Dermis microvascular lymphatic vessel endothelial cell (primary cell): ENCODE measurements around the gene SKIC3. TPM values are rescaled to one million over a fixed set of nuclear protein-coding genes. Genes with fewer than 3 reads are reported as not detected.

Experiments
- DNase-seq, 2 donors: peaks; one replicate each; pipeline versions ENCODE4 v3.0.0 to v3.0.0-alpha.2; 2010; ENCODE audit warnings: low read depth in 2 of 2
- total RNA-seq: library from RNA; depleted of rRNA; stranded (reverse); fragments of >200 nt; gene quantifications from 2 replicates; pipeline ENCODE4 v1.2.1, GENCODE V29; 2014

The SKIC3 gene
- 75.9 and 78.1 TPM in 2 replicates for total RNA-seq

DNA sequence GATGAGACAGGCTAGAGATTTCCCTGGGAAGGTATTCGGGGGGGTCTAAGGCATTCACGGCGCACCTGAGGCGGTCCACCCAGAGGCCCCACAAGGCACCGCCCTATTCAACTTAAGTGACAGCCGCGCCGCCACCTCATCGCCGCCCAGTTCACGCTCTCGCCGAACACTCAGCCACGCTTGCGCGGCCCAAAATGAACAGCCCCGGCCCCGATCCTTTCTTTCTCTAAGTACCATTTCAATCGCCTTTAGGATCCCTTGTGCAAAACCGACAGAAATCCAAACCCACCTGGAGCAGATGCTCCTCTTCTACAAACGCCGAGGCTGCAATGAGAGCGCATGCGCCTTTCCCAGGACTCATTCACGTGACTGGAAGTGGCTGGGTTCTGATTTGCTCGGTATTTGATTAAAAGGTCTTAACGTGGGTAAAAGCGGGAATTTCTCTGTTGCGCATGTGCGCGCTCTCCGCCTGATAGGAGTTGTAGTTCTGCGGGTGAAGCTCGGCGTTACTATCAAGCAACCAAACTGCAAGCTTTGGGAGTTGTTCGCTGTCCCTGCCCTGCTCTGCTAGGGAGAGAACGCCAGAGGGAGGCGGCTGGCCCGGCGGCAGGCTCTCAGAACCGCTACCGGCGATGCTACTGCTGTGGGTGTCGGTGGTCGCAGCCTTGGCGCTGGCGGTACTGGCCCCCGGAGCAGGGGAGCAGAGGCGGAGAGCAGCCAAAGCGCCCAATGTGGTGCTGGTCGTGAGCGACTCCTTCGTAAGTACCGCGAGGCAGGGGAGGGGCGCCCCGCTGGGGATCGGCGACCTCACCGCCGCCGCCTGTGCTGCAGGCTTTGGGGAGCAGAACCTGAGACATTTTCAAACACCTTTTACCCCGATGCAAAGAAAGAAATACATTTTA is at the start of gene SKIC3, which contains the start of gene ARSK:
Gene SKIC3, minus strand, starts transcription at position 331 of the 902 bp plus-strand sequence. CDS start 7,827 bp downstream, outside the sequence.
Gene ARSK, plus strand, starts transcription at position 455 of the 902 bp plus-strand sequence. Its CDS starts 178 bp downstream, at position 633.
- DNase-seq: peak; percentile 99

DNA sequence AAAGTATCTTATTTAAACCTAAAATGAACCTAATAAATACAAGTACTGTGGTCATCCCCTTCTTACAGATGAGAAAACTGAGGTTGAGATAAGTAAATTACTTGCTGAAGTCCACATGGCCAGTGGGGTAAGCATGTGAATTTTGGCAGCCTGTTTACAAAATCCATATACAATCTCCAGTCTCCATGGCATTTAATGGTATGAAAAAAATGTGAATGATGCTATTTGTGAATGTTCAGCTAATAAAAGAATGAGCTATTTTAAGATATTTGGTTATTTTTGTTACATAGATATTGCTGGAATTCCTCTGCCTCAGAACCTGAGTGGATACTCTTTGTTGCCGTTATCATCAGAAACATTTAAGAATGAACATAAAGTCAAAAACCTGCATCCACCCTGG is 45.8 kb upstream of the SKIC3 start:
- DNase-seq: no peak

DNA sequence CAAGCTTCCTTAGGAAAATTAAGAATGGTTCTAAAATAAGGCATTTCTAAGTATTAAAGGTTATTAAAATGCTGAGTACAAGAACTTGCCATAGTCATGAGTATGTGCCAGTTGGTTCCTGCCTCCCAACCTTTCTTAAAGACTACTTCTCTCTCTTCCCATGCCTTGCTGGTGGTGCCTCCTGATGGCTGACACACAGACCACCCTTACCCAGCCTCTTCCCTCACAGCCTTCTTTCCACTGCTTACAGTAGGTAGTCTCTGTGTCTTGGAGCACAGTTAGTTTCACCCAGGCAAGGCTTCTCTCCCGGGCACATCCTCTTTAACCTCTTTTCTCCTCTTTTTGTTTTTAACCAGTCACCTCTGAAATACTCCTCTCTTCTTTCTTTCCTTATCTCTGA is 44.5 kb upstream of the SKIC3 start:
- no peak for DNase-seq

DNA sequence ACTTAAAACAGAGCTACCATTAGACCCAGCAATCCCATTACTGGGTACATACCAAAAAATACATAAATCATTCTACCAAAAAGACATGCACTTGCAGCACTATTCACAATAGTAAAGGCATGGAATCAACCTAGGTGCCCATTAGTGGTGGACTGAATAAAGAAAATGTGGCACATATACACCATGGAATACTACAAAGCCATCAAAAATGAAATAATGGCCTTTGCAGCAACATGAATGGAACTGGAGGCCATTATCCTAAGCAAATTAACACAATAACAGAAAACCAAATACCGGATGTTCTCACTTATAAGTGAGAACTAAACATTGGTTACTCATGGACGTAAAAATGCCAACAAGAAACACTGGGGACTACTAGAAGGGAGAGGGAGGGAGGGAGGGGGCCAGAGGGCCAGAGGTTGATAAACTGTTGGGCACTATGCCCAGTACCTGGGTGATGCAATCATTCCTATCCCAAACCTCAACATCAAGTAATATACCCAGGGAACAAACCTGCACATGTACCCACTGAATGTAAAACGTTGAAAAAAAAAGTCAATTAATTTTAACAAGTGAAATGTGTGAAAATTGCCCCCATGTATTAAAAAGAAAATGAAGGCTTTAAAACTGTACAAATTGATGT is 40.6 kb upstream of the SKIC3 start:
- no peak for DNase-seq

DNA sequence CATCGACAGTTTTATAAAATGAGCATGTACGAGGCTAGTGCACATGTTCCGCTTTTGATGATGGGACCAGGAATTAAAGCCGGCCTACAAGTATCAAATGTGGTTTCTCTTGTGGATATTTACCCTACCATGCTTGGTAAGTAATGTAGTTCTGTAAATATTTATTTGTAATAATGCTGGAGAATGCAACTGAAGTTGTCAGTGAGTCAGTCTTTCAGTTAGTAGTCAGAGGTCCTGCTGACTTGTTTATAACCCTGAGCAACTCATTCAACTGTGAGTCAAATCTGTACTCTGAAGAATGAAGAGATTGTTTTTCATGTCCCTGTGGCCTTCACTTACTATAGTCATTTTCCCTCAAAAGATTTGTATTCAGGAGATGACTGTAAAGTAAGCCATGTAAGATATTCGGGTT is 36.7 kb upstream of the SKIC3 start:
- peak in 1 of 2 donors; percentile 64 for DNase-seq

DNA sequence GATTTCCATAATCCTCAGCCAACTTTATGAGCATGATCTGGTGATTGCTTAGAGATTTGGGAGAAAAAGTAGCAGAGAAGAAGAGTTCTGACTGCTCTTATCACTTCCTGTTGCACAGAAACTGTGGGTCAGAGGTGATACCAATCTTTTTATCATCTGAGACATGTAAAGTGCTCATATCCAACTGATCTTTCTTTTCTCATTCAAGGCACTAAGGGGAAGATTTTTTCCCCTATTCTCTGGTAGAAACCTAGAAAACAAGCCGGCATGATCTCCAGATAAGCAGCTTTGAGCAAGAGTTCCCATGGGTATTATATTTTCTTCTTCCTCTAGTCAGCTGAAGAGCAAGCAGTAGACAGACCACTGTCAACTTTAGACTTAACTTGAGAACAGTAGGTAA is 36.1 kb upstream of the SKIC3 start:
- DNase-seq: no peak

DNA sequence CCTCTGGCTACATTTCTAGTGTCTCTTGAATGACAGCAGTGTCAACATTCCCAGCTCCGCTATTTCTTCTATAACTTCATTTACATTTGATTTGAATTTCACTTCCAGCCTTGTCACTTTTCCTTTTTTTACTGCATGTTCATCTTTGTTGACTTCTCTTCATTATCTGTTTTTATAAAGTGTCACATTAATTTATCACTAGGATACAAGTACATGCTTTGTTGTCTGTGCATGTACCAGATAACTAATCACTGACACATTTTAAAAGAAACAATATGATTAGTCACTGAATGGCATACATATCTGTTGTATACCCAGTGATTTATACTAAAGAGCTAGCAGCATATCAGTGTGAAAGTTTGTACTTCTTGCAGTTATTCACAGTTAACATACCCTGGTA is 29.2 kb upstream of the SKIC3 start:
- DNase-seq: no peak

DNA sequence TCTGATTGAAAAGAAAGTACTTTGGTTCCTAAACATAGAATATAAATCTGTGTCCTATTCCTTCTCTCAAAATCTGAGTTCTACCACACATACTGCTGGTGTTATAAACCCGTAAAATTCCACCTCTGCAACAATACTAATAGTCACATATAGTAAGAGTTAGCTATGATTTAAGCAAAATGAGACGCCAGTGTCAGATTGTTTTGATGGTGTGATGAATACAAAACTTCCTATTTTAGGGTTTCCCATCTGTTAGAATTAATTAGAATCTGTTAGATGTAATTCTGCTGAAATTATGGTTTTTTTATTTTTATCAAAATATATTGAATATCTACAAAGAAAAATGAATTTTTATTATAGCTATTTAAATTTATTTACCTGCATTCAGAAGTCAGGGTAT is 26.8 kb upstream of the SKIC3 start:
- no peak for DNase-seq

DNA sequence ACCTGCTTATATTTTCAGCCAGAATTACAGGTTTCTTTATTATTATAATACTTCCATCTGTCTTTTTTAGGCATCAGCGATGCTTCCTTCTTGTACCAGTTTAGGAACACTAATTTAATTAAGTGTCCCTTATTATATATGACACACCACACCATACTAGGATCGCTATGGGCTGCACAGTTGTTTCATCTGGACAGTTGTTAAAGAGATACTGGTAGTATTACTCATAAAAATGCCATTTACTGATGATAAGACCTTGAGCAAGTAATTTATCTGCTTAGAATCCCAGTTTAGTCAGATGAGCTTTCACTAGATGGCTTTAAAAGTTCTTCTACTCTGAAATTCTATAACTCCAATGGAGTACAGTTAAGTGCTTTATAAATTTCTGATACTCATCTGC is 17.2 kb upstream of the SKIC3 start:
- no peak for DNase-seq

DNA sequence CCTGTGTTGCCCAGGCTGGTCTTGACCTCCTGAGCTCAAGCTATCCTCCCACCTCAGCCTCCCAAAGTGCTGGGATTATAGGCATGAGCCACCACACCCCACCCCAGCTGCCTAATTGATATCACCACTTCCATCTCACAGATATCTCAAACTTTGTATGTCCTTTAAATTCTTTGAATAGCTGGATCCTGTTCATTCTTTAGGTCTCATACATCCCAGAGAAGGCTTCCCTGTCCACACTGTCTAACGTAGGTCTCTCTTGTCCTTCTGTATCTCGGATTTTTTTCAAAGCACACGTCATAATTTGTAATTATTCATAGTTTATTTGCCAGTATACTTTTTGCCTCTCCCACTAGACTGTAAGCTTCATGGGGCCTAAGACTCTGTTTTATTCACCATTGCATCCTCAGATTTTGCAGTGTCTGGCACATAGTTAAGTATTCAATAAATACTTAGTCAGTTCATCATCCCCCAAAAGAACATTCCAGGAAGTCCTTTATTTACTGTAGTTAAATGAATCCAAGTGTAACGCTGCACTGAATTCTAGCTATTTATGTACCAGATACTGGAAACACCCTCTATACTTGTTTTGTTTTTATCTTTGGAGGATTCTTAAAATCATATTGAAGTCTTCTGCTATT is 10.6 kb upstream of the SKIC3 start:
- no peak for DNase-seq

DNA sequence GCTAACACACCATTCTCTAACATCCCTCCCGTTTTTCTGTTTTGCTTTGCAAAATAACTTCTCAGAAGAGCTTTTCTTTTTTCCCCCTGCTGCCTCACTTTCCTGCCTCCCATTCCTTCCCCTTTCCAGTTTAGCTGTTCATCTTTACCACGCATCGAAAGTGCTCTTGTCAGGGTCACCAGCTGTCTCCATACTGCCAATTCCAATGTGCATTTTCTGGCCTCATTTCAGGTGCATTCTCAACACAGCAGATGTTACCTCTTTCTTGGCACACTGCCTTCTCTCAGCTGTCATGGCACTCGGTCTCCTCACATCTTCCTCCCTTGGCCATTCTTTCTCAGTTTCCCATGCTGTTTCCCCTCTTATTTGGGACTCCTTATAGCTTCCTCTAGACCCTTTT is 9.7 kb upstream of the SKIC3 start:
- peak in 1 of 2 donors; percentile 1 for DNase-seq

DNA sequence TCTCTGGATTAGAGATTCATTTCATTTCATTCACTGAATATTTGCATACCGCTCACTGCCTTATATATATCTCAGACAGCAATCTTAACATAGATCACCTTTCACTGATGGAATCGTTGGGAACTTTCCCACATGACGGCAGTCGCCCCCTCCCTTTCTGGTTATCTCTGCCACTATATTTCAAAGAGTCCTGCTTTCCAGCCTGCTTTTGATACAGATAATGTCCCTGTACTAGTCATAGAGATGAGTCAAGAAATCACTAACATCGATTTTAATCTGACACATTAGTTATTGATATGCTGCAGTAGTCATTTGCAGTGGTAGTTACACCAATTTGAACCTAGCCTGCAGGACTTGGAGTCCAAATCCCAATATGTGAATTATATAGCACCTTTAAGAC is 8.6 kb upstream of the SKIC3 start:
- DNase-seq: no peak

DNA sequence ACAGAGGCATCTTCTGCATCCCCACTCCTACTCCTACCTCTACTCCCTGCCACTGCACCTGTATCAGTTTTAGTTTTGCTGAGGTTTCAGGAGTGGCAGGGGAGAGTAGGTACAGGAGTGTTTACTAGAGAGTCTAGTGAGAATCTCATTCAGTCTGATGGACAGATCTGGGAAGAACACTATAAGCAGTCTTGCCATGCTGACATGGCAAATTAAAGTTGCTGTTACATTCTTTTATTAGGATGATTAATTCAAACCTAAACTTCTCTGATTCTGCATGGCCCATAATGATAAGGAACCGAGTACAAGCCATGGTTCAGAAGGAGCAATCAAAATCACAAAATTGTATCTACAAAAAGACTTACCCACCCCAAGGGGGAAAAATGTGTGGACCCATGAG is 7.5 kb upstream of the SKIC3 start:
- no peak for DNase-seq

DNA sequence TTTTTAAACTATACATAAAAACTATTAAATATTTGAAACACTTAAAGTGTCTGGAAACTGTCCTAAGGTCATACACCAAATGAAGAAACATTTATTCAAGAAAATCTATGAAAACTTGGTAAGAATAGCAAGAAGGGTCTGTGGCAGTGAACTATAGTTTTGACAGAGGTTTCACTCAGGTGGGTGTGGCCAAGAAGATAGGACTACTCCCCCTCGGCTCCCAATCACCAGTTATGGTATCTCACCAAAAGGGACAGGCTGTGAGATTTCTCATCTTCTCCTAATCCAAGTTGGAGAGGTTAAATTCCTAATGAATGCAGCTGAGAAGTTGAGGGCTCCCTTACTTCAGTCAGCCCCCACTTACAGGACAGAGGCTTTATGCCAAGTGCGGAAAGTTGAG is 3.1 kb upstream of the SKIC3 start:
- DNase-seq: no peak

DNA sequence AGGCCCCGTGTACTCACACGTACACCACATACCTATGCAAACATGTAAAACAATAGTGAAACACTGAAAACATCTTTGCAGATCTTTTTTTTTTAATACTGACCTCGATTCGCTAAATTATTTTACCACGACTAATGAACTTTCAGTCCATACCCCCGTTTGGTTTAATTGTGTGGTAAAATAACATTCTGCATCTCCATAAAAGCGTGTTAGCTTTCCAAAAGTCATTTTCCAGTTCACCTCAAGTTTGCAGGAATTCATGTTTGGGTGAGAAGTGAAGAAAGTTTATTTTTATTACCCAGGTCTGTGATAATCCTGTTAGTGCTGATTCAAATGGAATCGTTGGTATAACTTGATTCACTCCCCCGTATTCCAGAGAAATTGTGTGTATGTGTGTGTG is 776 bp upstream of the SKIC3 start:
- no peak for DNase-seq

DNA sequence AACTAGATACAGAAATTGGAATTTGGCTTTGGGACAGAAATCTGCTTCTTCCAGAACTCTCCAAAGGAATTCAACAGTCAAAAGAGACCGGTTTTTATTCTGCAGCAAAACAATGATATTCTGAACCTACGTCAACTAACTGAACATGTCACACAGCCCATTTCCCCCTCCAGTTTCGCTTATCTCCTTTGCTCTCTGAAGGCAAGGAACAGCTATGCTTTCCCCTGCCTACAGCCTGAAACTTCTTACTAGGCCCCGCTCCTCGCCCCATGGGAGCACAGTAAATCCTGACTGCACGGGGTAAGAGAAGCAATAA is 488 bp downstream of the SKIC3 start:
- no peak for DNase-seq

DNA sequence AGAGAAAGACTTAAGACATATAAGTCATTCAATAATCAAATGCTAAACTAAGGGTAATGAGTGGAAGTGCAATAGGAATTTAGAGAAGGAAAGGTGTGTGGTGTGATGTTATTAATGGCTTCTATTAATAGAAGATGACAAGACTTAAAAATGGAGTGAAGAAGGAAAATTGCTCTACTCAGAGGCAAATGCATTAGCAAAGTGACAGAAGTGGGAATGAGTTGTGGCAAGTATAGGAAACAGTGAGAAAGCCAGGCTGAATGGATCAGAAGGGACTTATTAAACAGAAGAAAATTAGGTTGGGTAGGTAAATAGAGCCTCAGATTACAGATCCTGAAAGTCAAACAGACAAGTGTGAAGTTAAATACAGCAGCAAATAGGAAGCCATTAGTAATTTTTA is 5.7 kb downstream of the SKIC3 start:
- no peak for DNase-seq

DNA sequence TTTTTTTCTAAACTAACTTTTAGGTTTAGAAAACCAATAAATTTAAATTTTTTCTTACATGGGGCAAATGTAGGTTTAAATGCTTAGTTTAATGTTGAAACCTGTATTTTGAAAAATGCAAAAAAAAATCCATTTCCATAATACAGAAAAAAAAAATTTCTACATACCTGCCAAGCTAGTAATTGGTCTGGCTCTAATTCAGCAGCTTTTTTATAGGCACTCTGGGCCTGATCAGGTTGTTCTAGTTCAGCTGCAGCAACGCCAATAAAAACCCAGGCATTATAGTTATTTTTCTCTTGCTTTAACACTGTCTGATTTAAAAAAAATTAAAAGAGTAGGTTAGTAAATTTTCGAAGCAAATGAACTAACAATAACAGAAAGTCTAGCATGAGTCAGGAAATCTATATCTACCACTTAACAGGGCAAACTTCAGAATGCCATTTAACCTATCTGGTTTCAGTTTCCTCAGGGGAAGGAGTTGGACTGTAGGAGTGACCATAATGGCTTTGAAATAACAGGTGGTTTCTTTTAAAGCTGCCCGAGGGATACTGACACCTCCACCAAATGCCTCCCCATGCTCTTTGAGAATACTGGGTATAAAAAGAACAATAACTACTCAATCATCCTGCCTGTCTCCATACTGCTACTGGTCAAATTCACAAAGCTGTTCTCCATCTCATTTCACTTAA is 11.6 kb downstream of the SKIC3 start:
- DNase-seq: no peak

DNA sequence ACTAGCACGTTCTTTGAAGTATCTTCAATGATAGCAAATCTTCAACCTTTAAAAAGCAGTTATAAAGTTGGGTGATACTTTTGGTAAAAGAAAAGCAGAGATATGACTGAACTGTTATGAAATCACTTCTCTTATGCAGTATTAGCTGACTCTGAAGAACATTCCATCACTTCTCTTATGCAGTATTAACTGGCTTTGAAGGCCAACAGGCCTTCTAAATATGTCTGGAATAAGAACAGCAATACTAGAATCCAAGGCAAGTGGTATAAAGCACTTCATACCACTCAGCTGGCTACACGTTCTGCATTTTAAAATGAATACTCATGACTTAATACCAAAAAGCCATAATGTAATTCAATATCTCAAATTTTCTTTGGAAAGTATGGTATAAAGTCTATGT is 17.3 kb downstream of the SKIC3 start:
- DNase-seq: no peak

DNA sequence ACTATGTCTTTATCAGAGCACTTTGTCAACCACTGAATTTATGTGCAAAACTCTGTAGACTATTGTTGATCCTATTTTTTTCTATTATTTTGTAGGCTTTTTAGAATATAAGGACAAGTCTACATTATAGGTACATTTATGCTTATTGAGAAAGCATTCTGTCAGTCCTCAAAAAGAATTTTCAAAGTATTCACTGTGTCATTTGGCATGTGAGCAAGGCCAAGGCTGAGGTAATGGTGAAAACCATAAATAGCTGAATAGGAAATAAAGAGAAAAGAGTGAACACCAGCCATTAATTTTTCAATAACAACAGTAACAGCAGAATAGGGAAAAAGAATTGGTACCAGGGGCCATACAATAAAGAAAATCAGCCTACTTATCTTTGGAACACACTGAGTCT is 21.0 kb downstream of the SKIC3 start:
- DNase-seq: no peak

DNA sequence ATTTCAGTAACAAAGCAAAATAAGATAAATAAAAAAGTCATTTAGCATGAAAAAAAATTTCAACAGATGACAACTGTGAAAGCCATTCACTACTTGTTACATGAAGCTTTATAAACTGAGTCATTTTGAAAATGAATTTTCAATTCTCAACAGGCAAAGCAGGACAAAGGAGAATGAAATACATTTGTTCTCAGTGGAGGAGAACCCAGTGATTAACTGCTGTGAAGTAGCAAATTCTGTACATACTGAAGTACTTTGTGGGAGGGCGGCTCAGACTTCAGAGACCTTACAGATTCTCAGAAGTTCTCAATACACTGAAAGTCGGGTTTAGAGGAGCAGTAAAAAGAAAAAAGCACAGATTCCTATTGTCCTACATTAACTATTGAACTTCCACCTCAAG is 21.7 kb downstream of the SKIC3 start:
- DNase-seq: no peak

DNA sequence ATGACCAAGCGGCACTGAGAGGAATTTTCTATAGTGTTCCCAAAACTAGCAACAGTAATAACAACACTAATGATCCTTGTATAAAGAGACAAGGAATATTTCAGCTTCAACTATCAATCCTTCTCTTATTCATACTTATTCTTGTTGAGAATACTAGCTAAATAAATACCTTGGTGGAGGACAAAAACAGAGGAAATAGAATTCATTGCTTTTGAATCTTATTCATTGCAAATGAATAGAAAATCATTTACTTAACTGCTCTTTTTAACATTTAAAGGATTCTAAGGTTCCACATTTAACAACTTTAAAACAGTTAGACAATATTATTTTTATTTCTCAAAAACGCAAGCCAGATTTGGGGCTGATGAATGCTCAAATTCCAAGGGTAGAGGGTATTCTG is 22.4 kb downstream of the SKIC3 start:
- no peak for DNase-seq
